HG02938 (cell line): Measurements from ENCODE around the gene CHST3.
"Not testable (repeated sequence)": the region's sequence is repeated elsewhere in the genome, so short reads cannot be mapped to it uniquely, and the experiment has no call there.

ENCODE experiments used
- ATAC-seq: cut with Tn5 transposase; IDR thresholded peaks from one replicate; pipeline ENCODE4 v1.9.1; 2021; ENCODE audit warnings: mild to moderate bottlenecking, moderate library complexity; ENCODE audit not compliant: unreplicated experiment

CHST3 gene

GRCh38 chr10:71985542-71986250, 21.5 kb downstream of the CHST3 start:
- ATAC-seq: peak; percentile 59

- ATAC-seq: not testable (repeated sequence)
Measured at GRCh38 chr10:71988895-71989294, 24.7 kb downstream of the CHST3 start.

- no peak for ATAC-seq
Measured at GRCh38 chr10:71989661-71990454, 25.7 kb downstream of the CHST3 start.

- no peak for ATAC-seq
Measured at GRCh38 chr10:71990706-71991269, 26.6 kb downstream of the CHST3 start.

- no peak for ATAC-seq
Measured at GRCh38 chr10:71995449-71995848, 31.3 kb downstream of the CHST3 start.

- no peak for ATAC-seq
Measured at GRCh38 chr10:71995887-71996575, 31.8 kb downstream of the CHST3 start.

- no peak for ATAC-seq
Measured at GRCh38 chr10:71996592-71997371, 32.6 kb downstream of the CHST3 start.

- ATAC-seq: no peak
Measured at GRCh38 chr10:71998119-71998839, 34.1 kb downstream of the CHST3 start.

- no peak for ATAC-seq
Measured at GRCh38 chr10:71998840-71999194, 34.6 kb downstream of the CHST3 start.

- ATAC-seq: no peak
Measured at GRCh38 chr10:71999360-72000072, 35.3 kb downstream of the CHST3 start.

- no peak for ATAC-seq
Measured at GRCh38 chr10:72000073-72001032, 36.2 kb downstream of the CHST3 start.

GRCh38 chr10:72001033-72001395, 36.8 kb downstream of the CHST3 start:
- ATAC-seq: no peak

GRCh38 chr10:72002354-72003295, 38.4 kb downstream of the CHST3 start:
- ATAC-seq: no peak

- ATAC-seq: no peak
Measured at GRCh38 chr10:72006026-72006425, 41.8 kb downstream of the CHST3 start.

- ATAC-seq: no peak
Measured at GRCh38 chr10:72007246-72007892, 43.2 kb downstream of the CHST3 start.

- no peak for ATAC-seq
Measured at GRCh38 chr10:72008096-72008981, 44.1 kb downstream of the CHST3 start.
